Measurements from ENCODE around the gene KCNJ5. TPM values are rescaled to one million over a fixed set of nuclear protein-coding genes. Genes with fewer than 3 reads are reported as not detected.

Gene KCNJ5
- total RNA-seq, 1 experiment from 2014 or later = not detected

- Mint-ChIP-seq H3K27ac (ENCODE audit: unreplicated experiment) (no peak overlapping the region), H3K4me3 (ENCODE audit: unreplicated experiment) (no peak overlapping the region), H3K9me3 (ENCODE audit: unreplicated experiment) (no peaks in the 10 kb centered on the region), H3K27me3 (ENCODE audit: insufficient read depth, unreplicated experiment) (peaks cover 7% of the 10 kb centered on the region), H3K36me3 (ENCODE audit: insufficient read depth, unreplicated experiment) (no peaks in the 10 kb centered on the region), H3K4me1 (ENCODE audit: low read depth, unreplicated experiment) (no peaks in the 10 kb centered on the region)
- H3K36me3 ChIP-seq (ENCODE audit: control insufficient read depth, insufficient read depth, low read length) = no peaks in the 10 kb centered on the region
- ChIA-PET CTCF (no interaction called here), POLR2A (no interaction called here)
- H3K4me1 ChIP-seq = no peaks in the 10 kb centered on the region
- no peak overlapping the region for H3K4me3 ChIP-seq (ENCODE audit: low read depth, low read length)
- no peaks in the 10 kb centered on the region for H3K9me3 ChIP-seq
- no peak for DNase-seq
- BruUV-seq (replicated peaks) = no TSS peak
- peaks cover 5% of the 10 kb centered on the region for H3K27me3 ChIP-seq (replicated peaks; ENCODE audit: control insufficient read depth, insufficient read depth, low read length)
- no peak for TF ChIP-seq CTCF (IDR thresholded peaks at IDR 0.05; ENCODE audit: insufficient read depth in 1 of 2, low read depth in 1 of 2, low read length in 1 of 2, severe bottlenecking in 1 of 2, unreplicated experiment in 1 of 2)
- intact Hi-C loops (cut with micrococcal nuclease; ENCODE audit: unreplicated experiment) = no loop called here
These were observed 46.3 kb downstream of the KCNJ5 start for GRCh38 chr11:128937480-128937879.

GRCh38 chr11:128938156-128938885 is 47.2 kb downstream of the KCNJ5 start:
- no peaks in the 10 kb centered on the region for H3K36me3 ChIP-seq (ENCODE audit: control insufficient read depth, insufficient read depth, low read length)
- no peaks in the 10 kb centered on the region for H3K4me1 ChIP-seq
- no peaks in the 10 kb centered on the region for H3K9me3 ChIP-seq
- POLR2A ChIA-PET = no interaction called here
- no TSS peak for BruUV-seq (replicated peaks)
- Mint-ChIP-seq H3K9me3 (ENCODE audit: unreplicated experiment) (no peaks in the 10 kb centered on the region), H3K36me3 (ENCODE audit: insufficient read depth, unreplicated experiment) (no peaks in the 10 kb centered on the region), H3K4me3 (ENCODE audit: unreplicated experiment) (no peak overlapping the region), H3K27me3 (ENCODE audit: insufficient read depth, unreplicated experiment) (peaks cover 7% of the 10 kb centered on the region), H3K27ac (ENCODE audit: unreplicated experiment) (no peak overlapping the region), H3K4me1 (ENCODE audit: low read depth, unreplicated experiment) (no peaks in the 10 kb centered on the region)
- TF ChIP-seq CTCF (IDR thresholded peaks at IDR 0.05; ENCODE audit: insufficient read depth in 1 of 2, low read depth in 1 of 2, low read length in 1 of 2, severe bottlenecking in 1 of 2, unreplicated experiment in 1 of 2) = no peak
- CTCF ChIA-PET = interaction anchor here (1.8 kb wide), 1 partner anchor 18 kb away, joined by 5 read pairs; no protein-coding TSS in a partner anchor
- DNase-seq = no peak
- no peak overlapping the region for H3K4me3 ChIP-seq (ENCODE audit: low read depth, low read length)
- peaks cover 5% of the 10 kb centered on the region for H3K27me3 ChIP-seq (replicated peaks; ENCODE audit: control insufficient read depth, insufficient read depth, low read length)
- intact Hi-C loops (cut with micrococcal nuclease; ENCODE audit: unreplicated experiment) = no loop called here

- H3K4me1 ChIP-seq = no peaks in the 10 kb centered on the region
- Mint-ChIP-seq H3K4me1 (ENCODE audit: low read depth, unreplicated experiment) (no peaks in the 10 kb centered on the region), H3K27ac (ENCODE audit: unreplicated experiment) (no peak overlapping the region), H3K4me3 (ENCODE audit: unreplicated experiment) (no peak overlapping the region), H3K9me3 (ENCODE audit: unreplicated experiment) (no peaks in the 10 kb centered on the region), H3K27me3 (ENCODE audit: insufficient read depth, unreplicated experiment) (peaks cover 5% of the 10 kb centered on the region), H3K36me3 (ENCODE audit: insufficient read depth, unreplicated experiment) (no peaks in the 10 kb centered on the region)
- DNase-seq = no peak
- peaks cover 7% of the 10 kb centered on the region for H3K27me3 ChIP-seq (replicated peaks; ENCODE audit: control insufficient read depth, insufficient read depth, low read length)
- no TSS peak for BruUV-seq (replicated peaks)
- no peaks in the 10 kb centered on the region for H3K36me3 ChIP-seq (ENCODE audit: control insufficient read depth, insufficient read depth, low read length)
- POLR2A ChIA-PET = no interaction called here
- no peak overlapping the region for H3K4me3 ChIP-seq (ENCODE audit: low read depth, low read length)
- no peaks in the 10 kb centered on the region for H3K9me3 ChIP-seq
- intact Hi-C loops (cut with micrococcal nuclease; ENCODE audit: unreplicated experiment) = no loop called here
- CTCF ChIA-PET = interaction anchor here (1.8 kb wide), 1 partner anchor 17 kb away, joined by 5 read pairs; no protein-coding TSS in a partner anchor
- no peak for TF ChIP-seq CTCF (IDR thresholded peaks at IDR 0.05; ENCODE audit: insufficient read depth in 1 of 2, low read depth in 1 of 2, low read length in 1 of 2, severe bottlenecking in 1 of 2, unreplicated experiment in 1 of 2)
These were observed 48.4 kb downstream of the KCNJ5 start for GRCh38 chr11:128939591-128939990.
